Heart left ventricle (tissue), 16 donors: ENCODE data around the gene ICAM5. TPM values are rescaled to one million over a fixed set of nuclear protein-coding genes. Genes with fewer than 3 reads are reported as not detected.

Experiments used
- ATAC-seq, 4 donors: fragments of 200-7000 bp; cut with Tn5 transposase; one replicate each; pipeline ENCODE4 v1.9.1; 2020 to 2022; ENCODE audit warnings: moderate library complexity in 4 of 4, mild to moderate bottlenecking in 3 of 4, moderate number of reproducible peaks in 1 of 4
- DNase-seq, 5 donors: peaks; one replicate each; pipeline ENCODE4 v3.0.0-alpha.2; 2020
- H3K27ac ChIP-seq, 12 donors: fragments of 200-600 bp; sonication (generic) in 4 of 12; one replicate each; pipeline versions ENCODE4 v1.5.0 to v1.8.0; 2016 to 2022; ENCODE audit warnings: mild to moderate bottlenecking in 2 of 12
- H3K27me3 ChIP-seq, 9 donors: fragments of 200-600 bp; sonication (generic) in 2 of 9; one replicate each; pipeline versions ENCODE4 v1.5.1 to v1.8.0; 2016 to 2022; ENCODE audit warnings: mild to moderate bottlenecking in 3 of 9
- H3K36me3 ChIP-seq, 9 donors: fragments of 200-600 bp; sonication (generic) in 2 of 9; one replicate each; pipeline versions ENCODE4 v1.5.0 to v1.8.0; 2018 to 2022; ENCODE audit warnings: mild to moderate bottlenecking in 2 of 9
- H3K4me1 ChIP-seq, 12 donors: fragments of 200-600 bp; sonication (generic) in 4 of 12; one replicate each; pipeline versions ENCODE4 v1.5.0 to v1.8.0; 2016 to 2022; ENCODE audit warnings: mild to moderate bottlenecking in 3 of 12
- H3K4me3 ChIP-seq, 12 donors: fragments of 200-600 bp; sonication (generic) in 4 of 12; one replicate each; pipeline versions ENCODE4 v1.5.0 to v1.8.0; 2017 to 2022; ENCODE audit warnings: mild to moderate bottlenecking in 9 of 12, moderate library complexity in 4 of 12
- H3K9me3 ChIP-seq, 12 donors: fragments of 200-600 bp; sonication (generic) in 4 of 12; one replicate each; pipeline versions ENCODE4 v1.5.0 to v1.8.0; 2016 to 2022; ENCODE audit warnings: mild to moderate bottlenecking in 1 of 12
- CTCF ChIP-seq, 12 donors: fragments of 200-600 bp; sonication (generic) in 4 of 12; IDR thresholded peaks; one replicate each; pipeline versions ENCODE4 v1.5.0 to v1.8.0; 2018 to 2022; ENCODE audit warnings: antibody characterized with exemption in 12 of 12, mild to moderate bottlenecking in 5 of 12
- POLR2A ChIP-seq, 2 donors: fragments of 450-650 bp; IDR thresholded peaks; one replicate each; pipeline ENCODE4 v1.6.1; 2017; ENCODE audit warnings: antibody characterized with exemption in 2 of 2, mild to moderate bottlenecking in 2 of 2, moderate library complexity in 2 of 2
- WGBS, 4 donors: extraction: QIAGEN DNeasy Blood & Tissue Kit in 2 of 4; methylation state at CpG; one replicate each; pipeline versions ENCODE4 v1.1.5 to v1.1.7; 2013 to 2018; 5-methylcytosine and 5-hydroxymethylcytosine counted together
- intact Hi-C, 10 donors: fragments of 100-400 bp; cut with DNase I; formaldehyde crosslinking; loops; one replicate each; pipeline versions ENCODE4 v1.11.1 to v1.14.2; 2022
- polyA plus RNA-seq, 2 donors: library from polyadenylated mRNA; stranded (reverse); fragments of 200-250 nt; gene quantifications; one replicate each; pipeline ENCODE4 v1.2.3, GENCODE V29; 2013
- total RNA-seq, 9 donors: library from RNA; depleted of rRNA in 2 of 9; stranded (reverse); fragments of >200 nt in 2 of 9; fragmentation: NEBNext Ultra II Directional in 3 of 9; extraction: Animal tissue kit (Norgen Biotek cat#: 25700) in 3 of 9; gene quantifications; one replicate each; pipeline versions ENCODE4 v1.1.0 to v1.2.4, GENCODE V29; 2016 to 2023
- donor health status: ischemic (EF 13 %, LVEDD 7.1; RV severe dilation, severe dysfunction).
- donor health status: healthy with polysubstance abuse.
- donor health status: DM: no; HTN: yes; CAD: no.
- donor health status: DM: no; HTN: no; CAD: no.
- donor health status: ischemic (EF 25% LVEDD 6.9; RV normal size, moderate dysfunction).
- donor health status: ischemic (EF 25% LVEDD 5.7; RV mildly dilated, moderate dysfunction).
- donor health status: healthy.
- donor health status: DM: yes; HTN: yes; CAD: no.
- donor health status: ischemic (EF 35%, LVEDD 5.7; RV mildly dilated, moderate dysfunction).
- donor health status: nonischemic (EF 11% LVEDD 7.7; RV severe dilation, severe dysfunction).
- donor health status: DM: yes; HTN: yes; CAD: no.
- donor health status: PGD.
- donor health status: ischemic (EF 29% LVEDD 5.4; RV normal size, mild dysfunction).
- donor health status: nonischemic (EF 23%, LVEDD 6.1; RV moderate dilation, normal function).

Gene ICAM5
- total and polyA plus RNA-seq, 11 donors = 0.11 to 0.98 (median 0.34) TPM; not detected in 2

GRCh38 chr19:10262771-10263170 lies 27.0 kb upstream of the ICAM5 start:
- H3K27me3 ChIP-seq = no peaks in the 10 kb centered on the region
- 74 to 81% (median 76%) methylated on average over 7 of the region's 7 CpGs for WGBS, 4 donors
- TF ChIP-seq CTCF (IDR thresholded peaks at IDR 0.05) (no peak), POLR2A (IDR thresholded peaks at IDR 0.05) (no peak)
- no peak overlapping the region for H3K4me3 ChIP-seq
- H3K27ac ChIP-seq = no peak overlapping the region
- intact Hi-C loops = no loop called here
- H3K4me1 ChIP-seq = peaks cover 0 to 21% (median 9%) of the 10 kb centered on the region in 12 donors
- no peak for DNase-seq
- H3K9me3 ChIP-seq = no peaks in the 10 kb centered on the region
- no peak for ATAC-seq
- H3K36me3 ChIP-seq = peaks cover 0 to 25% (median 16%) of the 10 kb centered on the region in 9 donors

GRCh38 chr19:10266706-10267105 lies 23.0 kb upstream of the ICAM5 start:
- no peaks in the 10 kb centered on the region for H3K36me3 ChIP-seq
- TF ChIP-seq CTCF (IDR thresholded peaks at IDR 0.05) = no peak
- no peak for TF ChIP-seq POLR2A (IDR thresholded peaks at IDR 0.05)
- ATAC-seq (no peak), DNase-seq (no peak)
- intact Hi-C loops = no loop called here
- WGBS, 4 donors = 78 to 82% (median 81%) methylated on average over 7 of the region's 7 CpGs
- no peak overlapping the region for H3K4me3 ChIP-seq
- peaks cover 0 to 20% (median 3%) of the 10 kb centered on the region in 9 donors for H3K27me3 ChIP-seq
- H3K27ac ChIP-seq = peak overlapping the region in 5 of 12 donors; percentile 77 to 95 (median 87)
- H3K9me3 ChIP-seq = no peaks in the 10 kb centered on the region
- peaks cover 0 to 47% (median 15%) of the 10 kb centered on the region in 12 donors for H3K4me1 ChIP-seq

- peak overlapping the region; percentile 60 to 99 (median 86) for H3K27ac ChIP-seq
- H3K36me3 ChIP-seq = peaks cover 0 to 4% (median 0%) of the 10 kb centered on the region in 9 donors
- H3K4me3 ChIP-seq = no peak overlapping the region
- WGBS, 4 donors = 56 to 66% (median 62%) methylated on average over 6 of the region's 6 CpGs
- ATAC-seq (peak; percentile 13 to 42 (median 33)), DNase-seq (peak in 2 of 5 donors; percentile 46 to 69)
- TF ChIP-seq POLR2A (IDR thresholded peaks at IDR 0.05) (no peak), CTCF (IDR thresholded peaks at IDR 0.05) (no peak)
- intact Hi-C loops = loop anchor here in 3 of 10 donors (2.0 kb wide), 2 partner anchors 121 to 123 kb away; no protein-coding TSS in a partner anchor
- no peaks in the 10 kb centered on the region for H3K9me3 ChIP-seq
- H3K27me3 ChIP-seq = peaks cover 0 to 23% (median 3%) of the 10 kb centered on the region in 9 donors
- H3K4me1 ChIP-seq = peaks cover 0 to 59% (median 17%) of the 10 kb centered on the region in 12 donors
Measured at GRCh38 chr19:10268071-10268470, 21.7 kb upstream of the ICAM5 start.

GRCh38 chr19:10269333-10270179 lies 20.2 kb upstream of the ICAM5 start:
- intact Hi-C loops = loop anchor here (1.0 to 5.0 kb wide), 7 partner anchors 63 to 121 kb away; partner anchors contain the start of gene RAVER1 (in 3 of the 10)
- peaks cover 0 to 9% (median under 1%) of the 10 kb centered on the region in 9 donors for H3K36me3 ChIP-seq
- H3K9me3 ChIP-seq = no peaks in the 10 kb centered on the region
- ATAC-seq (peak; percentile 79 to 88 (median 84)), DNase-seq (peak; percentile 87 to 94 (median 90))
- TF ChIP-seq CTCF (IDR thresholded peaks at IDR 0.05) = peak; percentile 94 to 98 (median 96)
- TF ChIP-seq POLR2A (IDR thresholded peaks at IDR 0.05) = no peak
- peaks cover 0 to 73% (median 17%) of the 10 kb centered on the region in 12 donors for H3K4me1 ChIP-seq
- H3K4me3 ChIP-seq = peak overlapping the region; percentile 19 to 78 (median 60)
- peaks cover 0 to 23% (median 3%) of the 10 kb centered on the region in 9 donors for H3K27me3 ChIP-seq
- peak overlapping the region; percentile 69 to 99 (median 88) for H3K27ac ChIP-seq
- WGBS, 4 donors = 3 to 5% (median 4%) methylated on average over 44 to 59 of the region's 59 CpGs
